A673 (cell line): ENCODE measurements around the gene SHROOM3. TPM values are rescaled to one million over a fixed set of nuclear protein-coding genes. Genes with fewer than 3 reads are reported as not detected.

Experiments used
- BruUV-seq: library from RNA; stranded (reverse); fragments of 400-500 nt; replicated peaks from 2 replicates; lab custom pipeline; 2021; lab: Mats Ljungman, UMichigan
- CTCF ChIA-PET: fragments of 300-600 bp; sonication (Branson Sonifier 250); formaldehyde crosslinking; loops from one replicate; lab custom pipeline; 2022; ENCODE audit warnings: antibody characterized with exemption; lab: Charles Lee
- POLR2A ChIA-PET: fragments of 300-600 bp; sonication (Branson Sonifier 250); formaldehyde crosslinking; loops from one replicate; lab custom pipeline; 2022; ENCODE audit warnings: antibody characterized with exemption; ENCODE audit not compliant: low non-redundant PET; lab: Charles Lee
- DNase-seq: peaks from one replicate; pipeline ENCODE4 v3.0.0-alpha.2; 2015; ENCODE audit warnings: low spot score
- H3K27ac ChIP-seq: fragments of 200-600 bp; sonication (generic); 2 replicates; pipeline ENCODE4 v1.5.1; 2016; ENCODE audit warnings: mixed run types, low read depth, mild to moderate bottlenecking, mixed read lengths, antibody characterized with exemption, low read length; ENCODE audit not compliant: poor library complexity, severe bottlenecking
- H3K27me3 ChIP-seq: fragments of 200-600 bp; sonication (generic); replicated peaks from 2 replicates; pipeline ENCODE4 v1.6.1; 2017; ENCODE audit warnings: mixed run types, low read depth, mild to moderate bottlenecking, mixed read lengths, antibody characterized with exemption, low read length; ENCODE audit not compliant: insufficient read depth, poor library complexity
- H3K36me3 ChIP-seq: fragments of 200-600 bp; sonication (generic); 2 replicates; pipeline ENCODE4 v1.6.1; 2016; ENCODE audit warnings: mixed run types, mild to moderate bottlenecking, mixed read lengths, antibody characterized with exemption, low read length; ENCODE audit not compliant: insufficient read depth, poor library complexity, severe bottlenecking
- H3K4me1 ChIP-seq: fragments of 200-600 bp; sonication (generic); 2 replicates; pipeline ENCODE4 v1.6.1; 2017; ENCODE audit warnings: mixed run types, mild to moderate bottlenecking, mixed read lengths, antibody characterized with exemption, low read length; ENCODE audit not compliant: insufficient read depth, poor library complexity, severe bottlenecking
- H3K4me3 ChIP-seq: fragments of 200-600 bp; sonication (generic); 2 replicates; pipeline ENCODE4 v1.5.1; 2016; ENCODE audit warnings: low read depth, mixed run types, mild to moderate bottlenecking, mixed read lengths, low read length; ENCODE audit not compliant: poor library complexity, severe bottlenecking
- H3K9me3 ChIP-seq: fragments of 200-600 bp; sonication (generic); 2 replicates; pipeline ENCODE4 v1.6.1; 2016; ENCODE audit warnings: mixed run types, low read depth, mild to moderate bottlenecking, mixed read lengths, antibody characterized with exemption, low read length; ENCODE audit not compliant: poor library complexity, severe bottlenecking
- EZH2 ChIP-seq: fragments of 200-600 bp; sonication (generic); IDR thresholded peaks from 2 replicates; pipeline ENCODE4 v1.6.1; 2017; ENCODE audit warnings: borderline replicate concordance, low read depth, mild to moderate bottlenecking, mixed read lengths, antibody characterized with exemption, low read length; ENCODE audit not compliant: poor library complexity, severe bottlenecking
- intact Hi-C: fragments of 100-400 bp; cut with micrococcal nuclease; formaldehyde crosslinking; loops from one replicate; pipeline ENCODE4 v1.10.0; 2022; ENCODE audit not compliant: unreplicated experiment
- total RNA-seq: library from RNA; stranded (reverse); gene quantifications from 2 replicates; pipeline ENCODE4 v1.2.3, GENCODE V29; 2021
- TF ChIP-seq, protein P1 (sequence below): fragments of 300-800, 200-600 bp; sonication (generic); conservative IDR thresholded peaks from 2 replicates; pipeline ENCODE4 v1.5.1; 2017; ENCODE audit warnings: low read depth, mild to moderate bottlenecking, antibody characterized with exemption, low read length, moderate library complexity, mixed read lengths

The SHROOM3 gene
- total RNA-seq, 1 experiment from 2014 or later: 9.3 TPM

- H3K27me3 ChIP-seq: no peaks in the 10 kb centered on the region
- no peaks in the 10 kb centered on the region for H3K36me3 ChIP-seq
- no peak overlapping the region for H3K27ac ChIP-seq
- no peak for DNase-seq
- BruUV-seq: no TSS peak
- no peak for TF ChIP-seq EZH2
- TF ChIP-seq, protein P1, sequence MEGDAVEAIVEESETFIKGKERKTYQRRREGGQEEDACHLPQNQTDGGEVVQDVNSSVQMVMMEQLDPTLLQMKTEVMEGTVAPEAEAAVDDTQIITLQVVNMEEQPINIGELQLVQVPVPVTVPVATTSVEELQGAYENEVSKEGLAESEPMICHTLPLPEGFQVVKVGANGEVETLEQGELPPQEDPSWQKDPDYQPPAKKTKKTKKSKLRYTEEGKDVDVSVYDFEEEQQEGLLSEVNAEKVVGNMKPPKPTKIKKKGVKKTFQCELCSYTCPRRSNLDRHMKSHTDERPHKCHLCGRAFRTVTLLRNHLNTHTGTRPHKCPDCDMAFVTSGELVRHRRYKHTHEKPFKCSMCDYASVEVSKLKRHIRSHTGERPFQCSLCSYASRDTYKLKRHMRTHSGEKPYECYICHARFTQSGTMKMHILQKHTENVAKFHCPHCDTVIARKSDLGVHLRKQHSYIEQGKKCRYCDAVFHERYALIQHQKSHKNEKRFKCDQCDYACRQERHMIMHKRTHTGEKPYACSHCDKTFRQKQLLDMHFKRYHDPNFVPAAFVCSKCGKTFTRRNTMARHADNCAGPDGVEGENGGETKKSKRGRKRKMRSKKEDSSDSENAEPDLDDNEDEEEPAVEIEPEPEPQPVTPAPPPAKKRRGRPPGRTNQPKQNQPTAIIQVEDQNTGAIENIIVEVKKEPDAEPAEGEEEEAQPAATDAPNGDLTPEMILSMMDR: no peak
- H3K4me3 ChIP-seq: no peak overlapping the region
- ChIA-PET POLR2A (no interaction called here), CTCF (no interaction called here)
- peaks cover 11% of the 10 kb centered on the region for H3K4me1 ChIP-seq
- H3K9me3 ChIP-seq: no peaks in the 10 kb centered on the region
- intact Hi-C loops: no loop called here
Observed at GRCh38 chr4:76544725-76545124, 109.7 kb downstream of the SHROOM3 start.

DNA sequence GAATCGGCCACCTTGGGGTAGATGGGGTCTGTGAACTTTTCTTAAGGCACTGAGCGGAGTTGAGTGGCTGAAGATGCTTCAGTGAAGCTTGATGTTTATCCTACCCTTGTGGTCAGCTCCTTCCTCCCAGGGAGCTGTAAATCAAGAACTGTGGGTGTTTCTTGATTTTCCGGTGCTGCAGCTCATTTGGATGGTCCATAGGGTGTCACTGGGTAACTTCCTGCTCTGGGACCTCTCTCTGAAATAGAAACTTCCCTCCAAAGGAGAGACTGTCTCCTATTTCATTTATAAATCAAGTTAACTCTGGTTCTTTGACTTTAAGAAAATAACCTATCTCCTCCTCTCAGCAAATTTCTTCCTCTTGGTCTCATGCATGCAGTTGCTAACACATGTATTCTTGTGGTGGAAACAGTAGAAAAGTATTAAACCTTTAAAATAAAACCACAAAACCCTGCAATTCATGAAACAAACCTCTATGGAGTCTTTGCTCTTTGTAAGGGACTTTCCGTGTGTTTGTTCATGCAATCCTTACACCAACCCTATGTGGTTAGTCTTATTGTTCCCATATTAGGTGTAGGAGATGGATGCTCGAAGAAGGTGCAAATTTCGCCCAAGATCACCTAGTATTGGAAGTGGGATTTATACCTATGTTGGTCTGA is 110.3 kb downstream of the SHROOM3 start:
- intact Hi-C loops: no loop called here
- TF ChIP-seq EZH2: no peak
- TF ChIP-seq, protein P1: no peak
- BruUV-seq: no TSS peak
- Histone ChIP-seq H3K36me3 (no peaks in the 10 kb centered on the region), H3K9me3 (no peaks in the 10 kb centered on the region), H3K4me1 (peaks cover 11% of the 10 kb centered on the region), H3K27me3 (no peaks in the 10 kb centered on the region), H3K4me3 (no peak overlapping the region), H3K27ac (no peak overlapping the region)
- DNase-seq: no peak
- CTCF ChIA-PET: no interaction called here
- POLR2A ChIA-PET: no interaction called here

DNA sequence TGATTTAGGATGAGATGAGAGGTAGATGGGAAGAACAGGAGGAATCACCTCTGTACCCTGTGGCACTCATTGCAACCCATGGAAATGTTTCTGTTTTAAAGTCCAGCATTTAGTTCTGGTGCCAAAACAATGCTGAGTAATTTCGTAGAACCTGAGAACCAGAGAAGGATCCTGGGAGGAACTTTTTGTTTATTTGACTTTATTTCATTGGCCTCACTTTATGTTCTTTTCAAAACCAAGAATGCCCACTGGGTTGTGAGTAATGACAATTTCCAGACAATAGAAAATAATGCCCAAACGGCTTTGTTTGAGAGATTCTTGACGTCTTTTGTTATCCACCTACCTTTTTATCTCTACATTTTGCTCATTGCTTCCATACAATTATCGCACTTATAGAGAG is 111.3 kb downstream of the SHROOM3 start:
- Histone ChIP-seq H3K4me3 (no peak overlapping the region), H3K4me1 (peaks cover 11% of the 10 kb centered on the region), H3K9me3 (no peaks in the 10 kb centered on the region), H3K36me3 (no peaks in the 10 kb centered on the region), H3K27ac (no peak overlapping the region), H3K27me3 (no peaks in the 10 kb centered on the region)
- no peak for DNase-seq
- ChIA-PET POLR2A (no interaction called here), CTCF (no interaction called here)
- BruUV-seq: no TSS peak
- intact Hi-C loops: no loop called here
- no peak for TF ChIP-seq EZH2
